HG03520 (cell line): Measurements from ENCODE around the gene ADAMTS17.

Source experiments
- ATAC-seq: cut with Tn5 transposase; IDR thresholded peaks from one replicate; pipeline ENCODE4 v1.9.1; 2021; ENCODE audit warnings: mild to moderate bottlenecking, moderate library complexity; ENCODE audit not compliant: unreplicated experiment

The ADAMTS17 gene

GRCh38 chr15:100202309-100202960 lies 139.3 kb downstream of the ADAMTS17 start:
- ATAC-seq, result no peak

GRCh38 chr15:100201376-100202280 lies 140.1 kb downstream of the ADAMTS17 start:
- no peak for ATAC-seq

- no peak for ATAC-seq
Measured at GRCh38 chr15:100200287-100200880, 141.4 kb downstream of the ADAMTS17 start.

- no peak for ATAC-seq
Measured at GRCh38 chr15:100199711-100200286, 142.0 kb downstream of the ADAMTS17 start.

GRCh38 chr15:100198442-100198841 lies 143.3 kb downstream of the ADAMTS17 start:
- ATAC-seq, result no peak

GRCh38 chr15:100196326-100197058 lies 145.3 kb downstream of the ADAMTS17 start:
- ATAC-seq, result no peak

- no peak for ATAC-seq
Measured at GRCh38 chr15:100194996-100195395, 146.8 kb downstream of the ADAMTS17 start.

- ATAC-seq, result no peak
Measured at GRCh38 chr15:100193277-100193860, 148.4 kb downstream of the ADAMTS17 start.

- ATAC-seq, result no peak
Measured at GRCh38 chr15:100192097-100193080, 149.4 kb downstream of the ADAMTS17 start.

GRCh38 chr15:100191161-100191560 lies 150.6 kb downstream of the ADAMTS17 start:
- no peak for ATAC-seq

GRCh38 chr15:100190675-100191074 lies 151.1 kb downstream of the ADAMTS17 start:
- ATAC-seq, result no peak

- no peak for ATAC-seq
Measured at GRCh38 chr15:100189849-100190248, 151.9 kb downstream of the ADAMTS17 start.

- no peak for ATAC-seq
Measured at GRCh38 chr15:100189319-100189718, 152.5 kb downstream of the ADAMTS17 start.

- ATAC-seq, result no peak
Measured at GRCh38 chr15:100187677-100188076, 154.1 kb downstream of the ADAMTS17 start.

- ATAC-seq, result no peak
Measured at GRCh38 chr15:100186960-100187359, 154.8 kb downstream of the ADAMTS17 start.

GRCh38 chr15:100186366-100186765 lies 155.4 kb downstream of the ADAMTS17 start:
- no peak for ATAC-seq

GRCh38 chr15:100183921-100184495 lies 157.8 kb downstream of the ADAMTS17 start:
- ATAC-seq, result no peak

GRCh38 chr15:100180921-100181320 lies 160.9 kb downstream of the ADAMTS17 start:
- ATAC-seq, result no peak
